H1 (cell line): ENCODE data around the gene KATNIP. TPM values are rescaled to one million over a fixed set of nuclear protein-coding genes. Genes with fewer than 3 reads are reported as not detected.

Experiments used
- ATF3 ChIP-seq: IDR thresholded peaks from 2 replicates; pipeline ENCODE4 v1.6.1; 2011; ENCODE audit warnings: low read depth, mild to moderate bottlenecking, low read length; ENCODE audit not compliant: insufficient read depth
- BACH1 ChIP-seq: IDR thresholded peaks from 2 replicates; pipeline ENCODE4 v1.6.1; 2012; ENCODE audit warnings: low read length, improper control_type of control experiment
- CBX5 ChIP-seq: fragments of 300-800, 300-1000 bp; sonication (generic); IDR thresholded peaks from 2 replicates; pipeline ENCODE4 v1.7.1; 2016; ENCODE audit warnings: antibody characterized with exemption, low read length, low read depth
- CEBPB ChIP-seq: IDR thresholded peaks from 2 replicates; pipeline ENCODE4 v1.6.1; 2012; ENCODE audit warnings: low read depth, low read length
- CHD2 ChIP-seq: IDR thresholded peaks from 2 replicates; pipeline ENCODE4 v1.6.1; 2012; ENCODE audit warnings: low read length, improper control_type of control experiment
- CREB1 ChIP-seq: IDR thresholded peaks from 2 replicates; pipeline ENCODE4 v1.6.1; 2012; ENCODE audit warnings: inconsistent platforms
- E2F6 ChIP-seq: IDR thresholded peaks from 2 replicates; pipeline ENCODE4 v1.6.1; 2012; ENCODE audit warnings: inconsistent platforms
- EGR1 ChIP-seq: IDR thresholded peaks from 2 replicates; pipeline ENCODE4 v1.6.1; 2011; ENCODE audit warnings: low read depth, low read length, borderline replicate concordance
- HDAC2 ChIP-seq, 2 experiments: fragments of 300-600 bp in 1 of 2; sonication (generic) in 1 of 2; IDR thresholded peaks; 2 replicates each; pipeline ENCODE4 v1.6.1; 2011 to 2012; ENCODE audit warnings: low read depth in 2 of 2, low read length in 2 of 2, mild to moderate bottlenecking in 2 of 2, moderate library complexity in 2 of 2, borderline replicate concordance in 1 of 2, inconsistent platforms in 1 of 2
- HDAC6 ChIP-seq: IDR thresholded peaks from one replicate; pipeline ENCODE4 v1.7.1; 2012; ENCODE audit warnings: low read depth, mild to moderate bottlenecking, inconsistent platforms, low read length, moderate library complexity
- KDM5A ChIP-seq: fragments of 200-600 bp; IDR thresholded peaks from 2 replicates; pipeline ENCODE4 v1.7.1; 2012; ENCODE audit warnings: mild to moderate bottlenecking, low read length, inconsistent platforms, mixed read lengths
- MAFK ChIP-seq: IDR thresholded peaks from 2 replicates; pipeline ENCODE4 v1.6.1; 2012; ENCODE audit warnings: low read depth, mild to moderate bottlenecking, improper control_type of control experiment, low read length
- MAX ChIP-seq: IDR thresholded peaks from 2 replicates; pipeline ENCODE4 v1.6.1; 2012; ENCODE audit warnings: inconsistent platforms
- NRF1 ChIP-seq: IDR thresholded peaks from 2 replicates; pipeline ENCODE4 v1.6.1; 2011; ENCODE audit warnings: mild to moderate bottlenecking, low read depth, low read length, improper control_type of control experiment
- PHF8 ChIP-seq: fragments of 200-600 bp; sonication (generic); conservative IDR thresholded peaks from 2 replicates; pipeline ENCODE4 v1.7.1; 2012; ENCODE audit warnings: low read depth, mild to moderate bottlenecking, inconsistent platforms, low read length, moderate library complexity
- POLR2A ChIP-seq, 2 experiments: IDR thresholded peaks; 1 replicate in 1 of 2; 2 replicates in 1 of 2; pipeline ENCODE4 v1.6.1; 2011; ENCODE audit warnings: low read depth in 2 of 2, low read length in 2 of 2, mild to moderate bottlenecking in 2 of 2; ENCODE audit errors: control extremely low read depth in 1 of 2
- RAD21 ChIP-seq, 2 experiments: IDR thresholded peaks in 1 of 2; conservative IDR thresholded peaks in 1 of 2; 2 replicates each; pipeline ENCODE4 v1.6.1; 2011; ENCODE audit warnings: low read depth in 2 of 2, low read length in 2 of 2, improper control_type of control experiment in 1 of 2, inconsistent platforms in 1 of 2, mild to moderate bottlenecking in 1 of 2, moderate library complexity in 1 of 2
- SIN3A ChIP-seq, 2 experiments: IDR thresholded peaks in 1 of 2; conservative IDR thresholded peaks in 1 of 2; 2 replicates each; pipeline ENCODE4 v1.6.1; 2011 to 2012; ENCODE audit warnings: low read length in 2 of 2, improper control_type of control experiment in 1 of 2, low read depth in 1 of 2, mild to moderate bottlenecking in 1 of 2
- SIRT6 ChIP-seq: IDR thresholded peaks from one replicate; pipeline ENCODE4 v1.7.1; 2012; ENCODE audit warnings: low read length, inconsistent platforms
- SRF ChIP-seq: IDR thresholded peaks from 2 replicates; pipeline ENCODE4 v1.6.1; 2011; ENCODE audit warnings: mild to moderate bottlenecking, low read depth, low read length, moderate library complexity
- SUZ12 ChIP-seq: fragments of 200-600 bp; sonication (generic); IDR thresholded peaks from 2 replicates; pipeline ENCODE4 v1.6.1; 2012; ENCODE audit warnings: mild to moderate bottlenecking, inconsistent platforms, low read length, moderate library complexity, mixed read lengths
- TAF1 ChIP-seq: IDR thresholded peaks from 2 replicates; pipeline ENCODE4 v1.6.1; 2011; ENCODE audit warnings: mild to moderate bottlenecking, low read depth, low read length
- TAF7 ChIP-seq: optimal IDR thresholded peaks from 2 replicates; pipeline ENCODE3; 2011; ENCODE audit warnings: low read depth, mild to moderate bottlenecking, inconsistent platforms, low read length, moderate library complexity, borderline replicate concordance
- polyA plus RNA-seq, 7 experiments: library from polyadenylated mRNA; depleted of rRNA in 3 of 7; stranded (reverse) in 5 of 7; unstranded in 2 of 7; fragments of >200 nt in 5 of 7; fragments of 200-250 nt in 2 of 7; gene quantifications; 1 replicate in 5 of 7; 2 replicates in 1 of 7; 4 replicates in 1 of 7; pipeline versions ENCODE4 v1.2.1 to v1.2.3, GENCODE V29; 2011 to 2013; ENCODE audit warnings: missing spikeins in 2 of 7, mixed read lengths in 2 of 7
- total RNA-seq: library from RNA; stranded (reverse); fragmentation: NEBNext Ultra II Directional; extraction: Animal tissue kit (Norgen Biotek cat#: 25700); gene quantifications from 2 replicates; pipeline ENCODE4 v1.2.1, GENCODE V29; 2021

The KATNIP gene
- total and polyA plus RNA-seq, 2 of the 8 experiments (the other 6 are each of a cell fraction or from before 2014, with no cell fraction given), result 7.9 to 20.0 TPM

GRCh38 chr16:27549746-27550581 lies at the start of gene KATNIP, which contains the start of gene GTF3C1 (continued):
- TF ChIP-seq HDAC2 (IDR thresholded peaks at IDR 0.05; ENCODE audit: borderline replicate concordance in 1 of 2, low read depth in 2 of 2, low read length in 2 of 2) (peak in 1 of 2 experiments; percentile 54; a peak in 1 of 4 replicates), CBX5 (no peak), TAF1 (peak; percentile 86), SIRT6 (no peak), ATF3 (no peak), CREB1 (peak; percentile 90), SRF (no peak), EGR1 (no peak), TAF7 (peak; percentile 81), MAX (peak; percentile 18; the same call in 1 of the 2 replicates), PHF8 (peak; percentile 81), NRF1 (peak; percentile 98), RAD21 (IDR thresholded peaks at IDR 0.05 in 1 of 2, conservative IDR thresholded peaks at IDR 0.05 in 1 of 2; ENCODE audit: low read depth in 2 of 2, low read length in 2 of 2) (no peak), POLR2A (IDR thresholded peaks at IDR 0.05; ENCODE audit: control extremely low read depth in 1 of 2, low read depth in 2 of 2, low read length in 2 of 2) (peak; percentile 77 to 80), SUZ12 (no peak), CEBPB (no peak), BACH1 (no peak), E2F6 (no peak), KDM5A (no peak; the same call in 1 of the 2 replicates), HDAC6 (no peak), MAFK (no peak), CHD2 (peak; percentile 31; the same call in 1 of the 2 replicates), SIN3A (conservative IDR thresholded peaks at IDR 0.05 in 1 of 2, IDR thresholded peaks at IDR 0.05 in 1 of 2; ENCODE audit: low read depth in 1 of 2, low read length in 2 of 2) (peak; percentile 18 to 71; a peak in 1 of 4 replicates)
